ENCODE data around the gene CELF2.
"Not testable (repeated sequence)": the region's sequence is repeated elsewhere in the genome, so short reads cannot be mapped to it uniquely, and the experiment has no call there.

The CELF2 gene

GRCh38 chr10:11123892-11124291, 106.2 kb downstream of the CELF2 start:
- not testable (repeated sequence) for H3K4me1 ChIP-seq (ENCODE audit: insufficient read depth, low read length); H2AFZ ChIP-seq (ENCODE audit: low read depth, low read length); H3K4me3 ChIP-seq (ENCODE audit: low read length); H3K9me3 ChIP-seq (ENCODE audit: low read length); H3K36me3 ChIP-seq (ENCODE audit: insufficient read depth, low read length); H3K27me3 ChIP-seq (ENCODE audit: insufficient read depth, low read length)

GRCh38 chr10:11125004-11125403, 107.3 kb downstream of the CELF2 start:
- H3K36me3 ChIP-seq (ENCODE audit: insufficient read depth, low read length): no peaks in the 10 kb centered on the region
- no peak overlapping the region for H3K4me3 ChIP-seq (ENCODE audit: low read length)
- H3K27me3 ChIP-seq (ENCODE audit: insufficient read depth, low read length): no peaks in the 10 kb centered on the region
- H2AFZ ChIP-seq (ENCODE audit: low read depth, low read length): no peak overlapping the region
- H3K9me3 ChIP-seq (ENCODE audit: low read length): no peaks in the 10 kb centered on the region
- no peaks in the 10 kb centered on the region for H3K4me1 ChIP-seq (ENCODE audit: insufficient read depth, low read length)

- not testable (repeated sequence) for H3K27me3 ChIP-seq (ENCODE audit: insufficient read depth, low read length); H3K36me3 ChIP-seq (ENCODE audit: insufficient read depth, low read length); H2AFZ ChIP-seq (ENCODE audit: low read depth, low read length); H3K4me3 ChIP-seq (ENCODE audit: low read length); H3K9me3 ChIP-seq (ENCODE audit: low read length); H3K4me1 ChIP-seq (ENCODE audit: insufficient read depth, low read length)
Observed at GRCh38 chr10:11127017-11127416, 109.3 kb downstream of the CELF2 start.

- no peaks in the 10 kb centered on the region for H3K36me3 ChIP-seq (ENCODE audit: insufficient read depth, low read length)
- H2AFZ ChIP-seq (ENCODE audit: low read depth, low read length): no peak overlapping the region
- no peaks in the 10 kb centered on the region for H3K27me3 ChIP-seq (ENCODE audit: insufficient read depth, low read length)
- H3K4me3 ChIP-seq (ENCODE audit: low read length): no peak overlapping the region
- H3K4me1 ChIP-seq (ENCODE audit: insufficient read depth, low read length): no peaks in the 10 kb centered on the region
- H3K9me3 ChIP-seq (ENCODE audit: low read length): no peaks in the 10 kb centered on the region
Observed at GRCh38 chr10:11131112-11131639, 113.5 kb downstream of the CELF2 start.

GRCh38 chr10:11134411-11134810, 116.7 kb downstream of the CELF2 start:
- peaks cover 2% of the 10 kb centered on the region for H3K4me1 ChIP-seq (ENCODE audit: insufficient read depth, low read length)
- no peaks in the 10 kb centered on the region for H3K36me3 ChIP-seq (ENCODE audit: insufficient read depth, low read length)
- H3K27me3 ChIP-seq (ENCODE audit: insufficient read depth, low read length): no peaks in the 10 kb centered on the region
- no peaks in the 10 kb centered on the region for H3K9me3 ChIP-seq (ENCODE audit: low read length)
- no peak overlapping the region for H3K4me3 ChIP-seq (ENCODE audit: low read length)
- no peak overlapping the region for H2AFZ ChIP-seq (ENCODE audit: low read depth, low read length)

GRCh38 chr10:11135709-11136108, 118.0 kb downstream of the CELF2 start:
- H2AFZ ChIP-seq (ENCODE audit: low read depth, low read length): no peak overlapping the region
- H3K36me3 ChIP-seq (ENCODE audit: insufficient read depth, low read length): no peaks in the 10 kb centered on the region
- H3K27me3 ChIP-seq (ENCODE audit: insufficient read depth, low read length): no peaks in the 10 kb centered on the region
- no peak overlapping the region for H3K4me3 ChIP-seq (ENCODE audit: low read length)
- no peaks in the 10 kb centered on the region for H3K9me3 ChIP-seq (ENCODE audit: low read length)
- H3K4me1 ChIP-seq (ENCODE audit: insufficient read depth, low read length): peaks cover 2% of the 10 kb centered on the region

- Histone ChIP-seq H2AFZ (ENCODE audit: low read depth, low read length) (no peak overlapping the region), H3K9me3 (ENCODE audit: low read length) (no peaks in the 10 kb centered on the region), H3K36me3 (ENCODE audit: insufficient read depth, low read length) (no peaks in the 10 kb centered on the region), H3K4me3 (ENCODE audit: low read length) (no peak overlapping the region), H3K27me3 (ENCODE audit: insufficient read depth, low read length) (no peaks in the 10 kb centered on the region), H3K4me1 (ENCODE audit: insufficient read depth, low read length) (peaks cover 6% of the 10 kb centered on the region)
Observed at GRCh38 chr10:11138314-11139033, 120.8 kb downstream of the CELF2 start.

- no peak overlapping the region for H3K4me3 ChIP-seq (ENCODE audit: low read length)
- H3K4me1 ChIP-seq (ENCODE audit: insufficient read depth, low read length): peaks cover 16% of the 10 kb centered on the region
- H3K9me3 ChIP-seq (ENCODE audit: low read length): no peaks in the 10 kb centered on the region
- no peaks in the 10 kb centered on the region for H3K27me3 ChIP-seq (ENCODE audit: insufficient read depth, low read length)
- H3K36me3 ChIP-seq (ENCODE audit: insufficient read depth, low read length): no peaks in the 10 kb centered on the region
- no peak overlapping the region for H2AFZ ChIP-seq (ENCODE audit: low read depth, low read length)
Observed at GRCh38 chr10:11140963-11141362, 123.3 kb downstream of the CELF2 start.

GRCh38 chr10:11141571-11142091, 124.0 kb downstream of the CELF2 start:
- no peaks in the 10 kb centered on the region for H3K36me3 ChIP-seq (ENCODE audit: insufficient read depth, low read length)
- H3K4me1 ChIP-seq (ENCODE audit: insufficient read depth, low read length): peaks cover 23% of the 10 kb centered on the region
- no peak overlapping the region for H2AFZ ChIP-seq (ENCODE audit: low read depth, low read length)
- H3K9me3 ChIP-seq (ENCODE audit: low read length): no peaks in the 10 kb centered on the region
- no peaks in the 10 kb centered on the region for H3K27me3 ChIP-seq (ENCODE audit: insufficient read depth, low read length)
- no peak overlapping the region for H3K4me3 ChIP-seq (ENCODE audit: low read length)

GRCh38 chr10:11142777-11143176, 125.1 kb downstream of the CELF2 start:
- H2AFZ ChIP-seq (ENCODE audit: low read depth, low read length): no peak overlapping the region
- H3K4me3 ChIP-seq (ENCODE audit: low read length): no peak overlapping the region
- peaks cover 35% of the 10 kb centered on the region for H3K4me1 ChIP-seq (ENCODE audit: insufficient read depth, low read length)
- no peaks in the 10 kb centered on the region for H3K27me3 ChIP-seq (ENCODE audit: insufficient read depth, low read length)
- no peaks in the 10 kb centered on the region for H3K36me3 ChIP-seq (ENCODE audit: insufficient read depth, low read length)
- H3K9me3 ChIP-seq (ENCODE audit: low read length): no peaks in the 10 kb centered on the region

- Histone ChIP-seq H3K9me3 (ENCODE audit: low read length) (no peaks in the 10 kb centered on the region), H3K4me3 (ENCODE audit: low read length) (no peak overlapping the region), H3K36me3 (ENCODE audit: insufficient read depth, low read length) (no peaks in the 10 kb centered on the region), H3K4me1 (ENCODE audit: insufficient read depth, low read length) (peaks cover 39% of the 10 kb centered on the region), H3K27me3 (ENCODE audit: insufficient read depth, low read length) (no peaks in the 10 kb centered on the region), H2AFZ (ENCODE audit: low read depth, low read length) (no peak overlapping the region)
Observed at GRCh38 chr10:11143242-11143641, 125.6 kb downstream of the CELF2 start.

- Histone ChIP-seq H3K4me3 (ENCODE audit: low read length) (no peak overlapping the region), H2AFZ (ENCODE audit: low read depth, low read length) (no peak overlapping the region), H3K4me1 (ENCODE audit: insufficient read depth, low read length) (peaks cover 51% of the 10 kb centered on the region), H3K27me3 (ENCODE audit: insufficient read depth, low read length) (no peaks in the 10 kb centered on the region), H3K36me3 (ENCODE audit: insufficient read depth, low read length) (no peaks in the 10 kb centered on the region), H3K9me3 (ENCODE audit: low read length) (no peaks in the 10 kb centered on the region)
Observed at GRCh38 chr10:11144626-11145494, 127.2 kb downstream of the CELF2 start.

GRCh38 chr10:11145495-11145855, 127.8 kb downstream of the CELF2 start:
- Histone ChIP-seq H3K36me3 (ENCODE audit: insufficient read depth, low read length) (no peaks in the 10 kb centered on the region), H3K27me3 (ENCODE audit: insufficient read depth, low read length) (no peaks in the 10 kb centered on the region), H2AFZ (ENCODE audit: low read depth, low read length) (no peak overlapping the region), H3K4me1 (ENCODE audit: insufficient read depth, low read length) (peaks cover 51% of the 10 kb centered on the region), H3K9me3 (ENCODE audit: low read length) (no peaks in the 10 kb centered on the region), H3K4me3 (ENCODE audit: low read length) (no peak overlapping the region)

Measured in neuron (in vitro differentiated cells).